Measurements from ENCODE around the gene SLC35D1. TPM values are rescaled to one million over a fixed set of nuclear protein-coding genes. Genes with fewer than 3 reads are reported as not detected.

SLC35D1 gene
- total and polyA plus RNA-seq, 8 donors, result 8.5 to 10.9 (median 9.3) TPM

DNA sequence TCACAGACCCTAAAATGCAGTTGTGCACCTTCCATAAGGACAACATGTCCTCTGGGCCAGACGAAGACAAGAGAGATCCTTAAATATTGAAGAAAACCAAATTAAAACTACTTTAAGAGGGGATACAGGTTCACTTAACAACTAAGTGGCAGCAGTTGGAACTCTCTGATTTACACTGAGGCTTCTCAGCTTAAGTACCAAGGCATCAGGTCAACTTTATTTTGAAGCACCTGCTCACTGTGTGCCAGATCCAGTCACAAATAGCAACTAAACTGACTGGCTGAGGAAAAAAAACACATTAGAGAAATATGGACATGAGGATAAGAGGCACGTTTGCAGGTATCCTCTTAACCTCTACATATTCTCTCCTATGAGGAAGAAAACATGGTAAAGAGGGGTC lies 33.2 kb downstream of the SLC35D1 start:
- ATAC-seq, result no peak
- Histone ChIP-seq H3K4me3 (no peak overlapping the region), H3K4me1 (no peaks in the 10 kb centered on the region), H3K27me3 (no peaks in the 10 kb centered on the region), H3K36me3 (peaks cover 0 to 27% of the 10 kb centered on the region in 2 donors), H3K9me3 (no peaks in the 10 kb centered on the region), H3K27ac (no peak overlapping the region)
- TF ChIP-seq, protein P1, sequence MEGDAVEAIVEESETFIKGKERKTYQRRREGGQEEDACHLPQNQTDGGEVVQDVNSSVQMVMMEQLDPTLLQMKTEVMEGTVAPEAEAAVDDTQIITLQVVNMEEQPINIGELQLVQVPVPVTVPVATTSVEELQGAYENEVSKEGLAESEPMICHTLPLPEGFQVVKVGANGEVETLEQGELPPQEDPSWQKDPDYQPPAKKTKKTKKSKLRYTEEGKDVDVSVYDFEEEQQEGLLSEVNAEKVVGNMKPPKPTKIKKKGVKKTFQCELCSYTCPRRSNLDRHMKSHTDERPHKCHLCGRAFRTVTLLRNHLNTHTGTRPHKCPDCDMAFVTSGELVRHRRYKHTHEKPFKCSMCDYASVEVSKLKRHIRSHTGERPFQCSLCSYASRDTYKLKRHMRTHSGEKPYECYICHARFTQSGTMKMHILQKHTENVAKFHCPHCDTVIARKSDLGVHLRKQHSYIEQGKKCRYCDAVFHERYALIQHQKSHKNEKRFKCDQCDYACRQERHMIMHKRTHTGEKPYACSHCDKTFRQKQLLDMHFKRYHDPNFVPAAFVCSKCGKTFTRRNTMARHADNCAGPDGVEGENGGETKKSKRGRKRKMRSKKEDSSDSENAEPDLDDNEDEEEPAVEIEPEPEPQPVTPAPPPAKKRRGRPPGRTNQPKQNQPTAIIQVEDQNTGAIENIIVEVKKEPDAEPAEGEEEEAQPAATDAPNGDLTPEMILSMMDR (IDR thresholded peaks at IDR 0.05), result no peak
- intact Hi-C loops (cut with DNase I), result no loop called here
- no peak for DNase-seq

DNA sequence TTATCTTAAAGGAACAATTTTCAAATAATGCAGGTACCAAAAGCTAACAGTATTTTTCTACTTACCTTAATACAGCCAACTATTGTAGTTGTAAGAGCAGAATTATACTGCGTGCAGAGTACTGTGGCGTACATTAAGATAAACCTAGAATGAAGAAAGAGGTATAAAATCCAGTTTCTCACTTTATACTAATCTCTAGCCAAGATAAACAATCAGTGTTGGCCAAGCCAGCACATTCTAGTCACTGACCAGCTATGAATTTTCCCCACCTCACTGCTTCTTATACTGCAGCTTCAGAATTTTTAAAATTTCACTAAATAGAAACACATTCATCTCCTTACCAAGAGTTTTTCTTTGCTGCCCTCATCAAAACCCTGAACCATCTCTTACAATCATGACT lies 33.6 kb downstream of the SLC35D1 start:
- Histone ChIP-seq H3K36me3 (peaks cover 0 to 27% of the 10 kb centered on the region in 2 donors), H3K9me3 (no peaks in the 10 kb centered on the region), H3K27ac (peak overlapping the region in 1 of 2 donors; percentile 15), H3K4me1 (no peaks in the 10 kb centered on the region), H3K27me3 (no peaks in the 10 kb centered on the region), H3K4me3 (no peak overlapping the region)
- DNase-seq (no peak), ATAC-seq (peak; percentile 21)
- intact Hi-C loops (cut with DNase I), result no loop called here
- TF ChIP-seq, protein P1 (IDR thresholded peaks at IDR 0.05), result no peak

DNA sequence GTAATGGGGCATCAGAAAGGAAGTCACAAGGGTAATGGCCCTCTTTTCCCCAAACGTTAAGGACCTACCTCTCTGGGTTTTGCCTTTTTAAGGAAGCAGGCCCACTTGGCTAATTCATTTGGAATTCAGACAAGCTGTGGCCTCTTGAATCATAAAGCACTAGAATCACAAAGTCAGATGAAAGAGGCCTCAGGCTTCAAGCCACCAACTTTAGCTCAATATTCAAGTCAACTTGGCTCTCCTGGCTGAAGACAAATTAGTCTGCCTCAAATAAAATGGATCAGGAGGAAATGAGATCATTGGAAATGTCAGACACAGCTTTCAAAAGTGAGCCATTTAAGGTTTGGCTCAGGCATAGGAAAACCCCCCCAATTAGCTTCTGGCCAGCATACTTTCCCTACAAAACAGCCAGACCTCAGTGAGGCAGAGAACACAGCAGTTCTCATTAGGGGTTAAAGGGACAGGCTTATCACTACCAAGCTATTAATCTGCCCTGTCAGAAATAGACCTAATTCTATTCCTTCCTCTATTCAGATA lies 34.3 kb downstream of the SLC35D1 start:
- Histone ChIP-seq H3K27me3 (no peaks in the 10 kb centered on the region), H3K9me3 (no peaks in the 10 kb centered on the region), H3K4me3 (no peak overlapping the region), H3K36me3 (peaks cover 0 to 27% of the 10 kb centered on the region in 2 donors), H3K4me1 (no peaks in the 10 kb centered on the region), H3K27ac (peak overlapping the region in 1 of 2 donors; percentile 33)
- DNase-seq, result no peak
- TF ChIP-seq, protein P1 (IDR thresholded peaks at IDR 0.05), result no peak
- intact Hi-C loops (cut with DNase I), result no loop called here
- ATAC-seq, result peak; percentile 40

DNA sequence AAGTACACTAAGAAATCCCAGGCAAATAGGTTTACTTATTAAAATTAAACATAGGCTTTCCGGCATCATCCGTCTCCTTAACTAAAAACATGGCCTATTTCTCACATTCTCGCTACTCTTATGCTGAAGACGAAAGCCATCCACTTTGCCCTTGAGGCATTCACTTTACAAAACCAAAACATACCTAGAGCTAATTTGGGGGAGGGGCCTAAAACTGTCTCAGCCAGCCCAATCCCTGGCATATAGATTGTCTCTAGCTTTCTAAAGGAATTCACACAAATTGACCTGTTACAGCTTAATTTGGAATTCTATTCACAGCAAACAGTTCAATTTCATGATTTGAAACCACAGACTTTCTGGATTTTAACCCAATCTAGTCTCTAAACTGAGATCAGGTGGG lies 34.8 kb downstream of the SLC35D1 start:
- no peak for ATAC-seq
- H3K4me3 ChIP-seq, result no peak overlapping the region
- no peaks in the 10 kb centered on the region for H3K27me3 ChIP-seq
- no peaks in the 10 kb centered on the region for H3K9me3 ChIP-seq
- peaks cover 0 to 27% of the 10 kb centered on the region in 2 donors for H3K36me3 ChIP-seq
- intact Hi-C loops (cut with DNase I), result no loop called here
- DNase-seq, result no peak
- TF ChIP-seq, protein P1 (IDR thresholded peaks at IDR 0.05), result no peak
- H3K4me1 ChIP-seq, result no peaks in the 10 kb centered on the region
- H3K27ac ChIP-seq, result peak overlapping the region in 1 of 2 donors; percentile 33

DNA sequence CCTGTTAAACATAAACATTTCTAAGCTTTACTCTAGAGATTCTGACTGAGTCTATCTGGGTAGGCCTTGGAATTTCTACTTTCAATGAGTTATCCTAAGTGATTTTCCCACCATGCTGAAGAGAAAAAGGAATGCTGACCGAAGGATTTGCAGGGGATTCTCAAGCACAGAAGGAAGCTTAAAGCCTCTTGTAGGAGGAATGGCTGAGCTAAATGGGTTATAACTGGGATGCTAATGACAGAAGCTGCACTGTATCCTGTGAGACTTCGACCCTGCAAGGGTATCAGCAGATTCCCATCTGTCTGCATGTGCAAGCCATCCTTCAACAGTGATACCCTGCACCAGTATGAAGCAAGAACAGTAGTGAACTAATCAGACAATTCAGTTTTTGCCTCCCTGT lies 35.4 kb downstream of the SLC35D1 start:
- TF ChIP-seq, protein P1 (IDR thresholded peaks at IDR 0.05), result no peak
- no peak for ATAC-seq

More for the DNA sequence above, 35.4 kb downstream of the SLC35D1 start:
- no peaks in the 10 kb centered on the region for H3K27me3 ChIP-seq
- H3K9me3 ChIP-seq, result no peaks in the 10 kb centered on the region
- H3K27ac ChIP-seq, result no peak overlapping the region
- H3K36me3 ChIP-seq, result peaks cover 0 to 27% of the 10 kb centered on the region in 2 donors
- H3K4me1 ChIP-seq, result no peaks in the 10 kb centered on the region
- no peak overlapping the region for H3K4me3 ChIP-seq
- intact Hi-C loops (cut with DNase I), result no loop called here
- DNase-seq, result no peak

Measured in left lung (tissue), 10 donors.